ENCODE results near the gene KRT23. TPM values are rescaled to one million over a fixed set of nuclear protein-coding genes. Genes with fewer than 3 reads are reported as not detected.

KRT23 gene
- total and polyA plus RNA-seq, 2 of the 4 experiments (the other 2 are of a cell fraction) = 0.36 to 0.39 TPM

DNA sequence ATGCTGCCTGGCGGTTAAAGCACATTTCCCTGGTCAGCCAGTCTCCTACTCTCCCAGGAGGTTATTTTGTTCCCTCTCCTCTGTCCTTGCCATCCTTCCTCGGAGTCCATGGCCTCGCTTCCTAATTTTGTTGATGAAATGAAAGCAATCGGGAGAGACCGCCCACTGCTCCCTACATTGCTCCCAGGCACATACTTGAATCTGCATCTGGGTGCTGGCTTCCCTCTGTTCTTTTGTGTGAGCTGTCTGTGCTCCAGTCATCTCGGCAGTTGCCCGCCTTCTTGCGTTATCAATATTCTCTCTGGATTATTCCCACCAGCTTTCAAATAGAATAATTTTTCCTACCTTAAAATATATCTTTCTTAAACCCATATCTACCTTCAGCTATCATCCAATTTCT lies 11.1 kb downstream of the KRT23 start:
- Histone ChIP-seq H3K79me1 (ENCODE audit: low read depth in 1 of 2, low read length in 2 of 2) (no peaks in the 10 kb centered on the region), H3K4me3 (ENCODE audit: insufficient read depth, low read depth, low read length) (no peak overlapping the region), H3K4me2 (ENCODE audit: low read depth, low read length) (no peak overlapping the region), H3K56ac (ENCODE audit: extremely low read depth, insufficient read depth, low read length) (no peak overlapping the region), H2BK5ac (ENCODE audit: low read depth, low read length, poor library complexity, severe bottlenecking) (no peak overlapping the region), H3K9me3 (ENCODE audit: control insufficient read depth, insufficient read depth, low read length) (no peaks in the 10 kb centered on the region), H2BK120ac (ENCODE audit: low read depth, low read length) (no peak overlapping the region), H3K9ac (ENCODE audit: low read depth, low read length) (no peak overlapping the region), H3K27ac (ENCODE audit: insufficient read depth, low read length) (no peak overlapping the region), H3K27me3 (ENCODE audit: control insufficient read depth, insufficient read depth, low read length) (no peaks in the 10 kb centered on the region), H4K8ac (ENCODE audit: low read depth in 2 of 2, low read length in 2 of 2) (no peak overlapping the region), H2AK5ac (ENCODE audit: low read depth, low read length) (no peak overlapping the region), H2BK20ac (ENCODE audit: low read depth, low read length) (no peak overlapping the region), H3K36me3 (ENCODE audit: control insufficient read depth, insufficient read depth, low read length) (no peaks in the 10 kb centered on the region), H4K20me1 (ENCODE audit: insufficient read depth, low read length) (no peaks in the 10 kb centered on the region), H2AK9ac (replicated peaks; ENCODE audit: low read depth, low read length, poor library complexity) (no peak overlapping the region), H4K91ac (ENCODE audit: insufficient read depth, low read depth, low read length) (no peak overlapping the region), H3K4me1 (ENCODE audit: control insufficient read depth, insufficient read depth, low read length) (peaks cover 5% of the 10 kb centered on the region), H2AFZ (replicated peaks; ENCODE audit: low read length, poor library complexity) (no peak overlapping the region), H3K9me1 (ENCODE audit: insufficient read depth, low read length) (peaks cover under 1% of the 10 kb centered on the region; the same call in 1 of the 2 replicates), H2BK15ac (ENCODE audit: low read depth, low read length) (no peak overlapping the region), H3K23ac (ENCODE audit: low read depth, low read length) (no peak overlapping the region), H3K4ac (ENCODE audit: low read depth, low read length) (no peak overlapping the region), H3K18ac (ENCODE audit: low read depth, low read length) (no peak overlapping the region), H4K5ac (ENCODE audit: low read depth, low read length) (no peak overlapping the region), H3K14ac (replicated peaks; ENCODE audit: low read depth, low read length) (no peak overlapping the region)
- CTCF ChIA-PET = interaction anchor here (0.6 kb wide), 1 partner anchor 23 kb away, joined by 3 read pairs; no protein-coding TSS in a partner anchor
- 90% methylated on average over 2 of the region's 8 CpGs; no CpG with 5 or more reads in 1 of the 2 experiments for WGBS, 2 experiments (ENCODE audit: extremely low coverage in 2 of 2, insufficient read length in 1 of 2)
- POLR2A ChIA-PET (ENCODE audit: unreplicated experiment) = no interaction called here
- intact Hi-C loops (cut with micrococcal nuclease) (no loop called here), dilution Hi-C loops (cut with HindIII; ENCODE audit: low sequenced_read_pairs, unreplicated experiment) (no loop called here), in situ Hi-C loops (cut with MboI; ENCODE audit: low sequenced_read_pairs) (no loop called here)
- no TSS peak for BruUV-seq (replicated peaks)
- TF ChIP-seq RFX5 (IDR thresholded peaks at IDR 0.05; ENCODE audit: low read depth, low read length) = no peak
- no peak for TF ChIP-seq RCOR1 (IDR thresholded peaks at IDR 0.05; ENCODE audit: insufficient replicate concordance, low read length)
- TF ChIP-seq MAFK (IDR thresholded peaks at IDR 0.05; ENCODE audit: low read depth, low read length) = no peak
- TF ChIP-seq BHLHE40 (IDR thresholded peaks at IDR 0.05; ENCODE audit: low read depth, low read length) = no peak
- no peak for TF ChIP-seq FOS (IDR thresholded peaks at IDR 0.05; ENCODE audit: low read depth, low read length)
- ATAC-seq (ENCODE audit: low read depth) = no peak
- no peak for DNase-seq

Measured in IMR-90 (cell line).